Measurements from ENCODE around the gene GRID2. TPM values are rescaled to one million over a fixed set of nuclear protein-coding genes. Genes with fewer than 3 reads are reported as not detected.

The GRID2 gene
- total and polyA plus RNA-seq, 10 of the 15 experiments (the other 5 are each of a cell fraction or from before 2014, with no cell fraction given) = not detected

- no peak overlapping the region for H3K4me2 ChIP-seq (ENCODE audit: control insufficient read depth, insufficient read depth)
- SMC1A ChIA-PET (ENCODE audit: uncharacterized antibody, unreplicated experiment) = no interaction called here
- CTCF ChIA-PET = no interaction called here
- in situ Hi-C loops (cut with MboI) (no loop called here), intact Hi-C loops (cut with micrococcal nuclease; ENCODE audit: unreplicated experiment) (no loop called here)
- FAIRE-seq (no peak), DNase-seq (ENCODE audit: low read depth, low spot score) (no peak), ATAC-seq (no peak)
- no peak overlapping the region for H3K4me3 ChIP-seq
- BruUV-seq (replicated peaks) = no TSS peak
- POLR2A ChIA-PET = no interaction called here
- RAD21 ChIA-PET (ENCODE audit: unreplicated experiment) = no interaction called here
- H3K27ac ChIP-seq (ENCODE audit: control insufficient read depth, insufficient read depth) = no peak overlapping the region
- H2AFZ ChIP-seq (ENCODE audit: control insufficient read depth, low read depth, low read length) = no peak overlapping the region
- 80% methylated on average over 1 of the region's 1 CpG for WGBS (ENCODE audit: insufficient coverage, insufficient replicate concordance, low lambda C conversion rate, missing lambda C conversion rate)
- H3K36me3 ChIP-seq (ENCODE audit: control insufficient read depth in 2 of 2, insufficient read depth in 2 of 2, low read length in 1 of 2) = no peaks in the 10 kb centered on the region
- no peaks in the 10 kb centered on the region for H3K27me3 ChIP-seq (replicated peaks in 1 of 2; ENCODE audit: control insufficient read depth in 2 of 2, insufficient read depth in 2 of 2, low read length in 1 of 2)
- no peak overlapping the region for H3K9ac ChIP-seq (ENCODE audit: control insufficient read depth, insufficient read depth, low read length)
- H4K20me1 ChIP-seq (ENCODE audit: control insufficient read depth, insufficient read depth) = no peaks in the 10 kb centered on the region
- H3K79me2 ChIP-seq (ENCODE audit: control insufficient read depth, insufficient read depth, low read length) = no peaks in the 10 kb centered on the region
- H3K4me1 ChIP-seq (ENCODE audit: control insufficient read depth, insufficient read depth, low read length) = no peaks in the 10 kb centered on the region
- TF ChIP-seq, protein P1, sequence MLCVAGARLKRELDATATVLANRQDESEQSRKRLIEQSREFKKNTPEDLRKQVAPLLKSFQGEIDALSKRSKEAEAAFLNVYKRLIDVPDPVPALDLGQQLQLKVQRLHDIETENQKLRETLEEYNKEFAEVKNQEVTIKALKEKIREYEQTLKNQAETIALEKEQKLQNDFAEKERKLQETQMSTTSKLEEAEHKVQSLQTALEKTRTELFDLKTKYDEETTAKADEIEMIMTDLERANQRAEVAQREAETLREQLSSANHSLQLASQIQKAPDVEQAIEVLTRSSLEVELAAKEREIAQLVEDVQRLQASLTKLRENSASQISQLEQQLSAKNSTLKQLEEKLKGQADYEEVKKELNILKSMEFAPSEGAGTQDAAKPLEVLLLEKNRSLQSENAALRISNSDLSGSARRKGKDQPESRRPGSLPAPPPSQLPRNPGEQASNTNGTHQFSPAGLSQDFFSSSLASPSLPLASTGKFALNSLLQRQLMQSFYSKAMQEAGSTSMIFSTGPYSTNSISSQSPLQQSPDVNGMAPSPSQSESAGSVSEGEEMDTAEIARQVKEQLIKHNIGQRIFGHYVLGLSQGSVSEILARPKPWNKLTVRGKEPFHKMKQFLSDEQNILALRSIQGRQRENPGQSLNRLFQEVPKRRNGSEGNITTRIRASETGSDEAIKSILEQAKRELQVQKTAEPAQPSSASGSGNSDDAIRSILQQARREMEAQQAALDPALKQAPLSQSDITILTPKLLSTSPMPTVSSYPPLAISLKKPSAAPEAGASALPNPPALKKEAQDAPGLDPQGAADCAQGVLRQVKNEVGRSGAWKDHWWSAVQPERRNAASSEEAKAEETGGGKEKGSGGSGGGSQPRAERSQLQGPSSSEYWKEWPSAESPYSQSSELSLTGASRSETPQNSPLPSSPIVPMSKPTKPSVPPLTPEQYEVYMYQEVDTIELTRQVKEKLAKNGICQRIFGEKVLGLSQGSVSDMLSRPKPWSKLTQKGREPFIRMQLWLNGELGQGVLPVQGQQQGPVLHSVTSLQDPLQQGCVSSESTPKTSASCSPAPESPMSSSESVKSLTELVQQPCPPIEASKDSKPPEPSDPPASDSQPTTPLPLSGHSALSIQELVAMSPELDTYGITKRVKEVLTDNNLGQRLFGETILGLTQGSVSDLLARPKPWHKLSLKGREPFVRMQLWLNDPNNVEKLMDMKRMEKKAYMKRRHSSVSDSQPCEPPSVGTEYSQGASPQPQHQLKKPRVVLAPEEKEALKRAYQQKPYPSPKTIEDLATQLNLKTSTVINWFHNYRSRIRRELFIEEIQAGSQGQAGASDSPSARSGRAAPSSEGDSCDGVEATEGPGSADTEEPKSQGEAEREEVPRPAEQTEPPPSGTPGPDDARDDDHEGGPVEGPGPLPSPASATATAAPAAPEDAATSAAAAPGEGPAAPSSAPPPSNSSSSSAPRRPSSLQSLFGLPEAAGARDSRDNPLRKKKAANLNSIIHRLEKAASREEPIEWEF (IDR thresholded peaks at IDR 0.05; ENCODE audit: insufficient replicate concordance, low read depth, low read length) = no peak
- TF ChIP-seq, protein P2, sequence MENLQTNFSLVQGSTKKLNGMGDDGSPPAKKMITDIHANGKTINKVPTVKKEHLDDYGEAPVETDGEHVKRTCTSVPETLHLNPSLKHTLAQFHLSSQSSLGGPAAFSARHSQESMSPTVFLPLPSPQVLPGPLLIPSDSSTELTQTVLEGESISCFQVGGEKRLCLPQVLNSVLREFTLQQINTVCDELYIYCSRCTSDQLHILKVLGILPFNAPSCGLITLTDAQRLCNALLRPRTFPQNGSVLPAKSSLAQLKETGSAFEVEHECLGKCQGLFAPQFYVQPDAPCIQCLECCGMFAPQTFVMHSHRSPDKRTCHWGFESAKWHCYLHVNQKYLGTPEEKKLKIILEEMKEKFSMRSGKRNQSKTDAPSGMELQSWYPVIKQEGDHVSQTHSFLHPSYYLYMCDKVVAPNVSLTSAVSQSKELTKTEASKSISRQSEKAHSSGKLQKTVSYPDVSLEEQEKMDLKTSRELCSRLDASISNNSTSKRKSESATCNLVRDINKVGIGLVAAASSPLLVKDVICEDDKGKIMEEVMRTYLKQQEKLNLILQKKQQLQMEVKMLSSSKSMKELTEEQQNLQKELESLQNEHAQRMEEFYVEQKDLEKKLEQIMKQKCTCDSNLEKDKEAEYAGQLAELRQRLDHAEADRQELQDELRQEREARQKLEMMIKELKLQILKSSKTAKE (IDR thresholded peaks at IDR 0.05; ENCODE audit: low read depth, poor library complexity, severe bottlenecking) = no peak
- TF ChIP-seq, protein P3, sequence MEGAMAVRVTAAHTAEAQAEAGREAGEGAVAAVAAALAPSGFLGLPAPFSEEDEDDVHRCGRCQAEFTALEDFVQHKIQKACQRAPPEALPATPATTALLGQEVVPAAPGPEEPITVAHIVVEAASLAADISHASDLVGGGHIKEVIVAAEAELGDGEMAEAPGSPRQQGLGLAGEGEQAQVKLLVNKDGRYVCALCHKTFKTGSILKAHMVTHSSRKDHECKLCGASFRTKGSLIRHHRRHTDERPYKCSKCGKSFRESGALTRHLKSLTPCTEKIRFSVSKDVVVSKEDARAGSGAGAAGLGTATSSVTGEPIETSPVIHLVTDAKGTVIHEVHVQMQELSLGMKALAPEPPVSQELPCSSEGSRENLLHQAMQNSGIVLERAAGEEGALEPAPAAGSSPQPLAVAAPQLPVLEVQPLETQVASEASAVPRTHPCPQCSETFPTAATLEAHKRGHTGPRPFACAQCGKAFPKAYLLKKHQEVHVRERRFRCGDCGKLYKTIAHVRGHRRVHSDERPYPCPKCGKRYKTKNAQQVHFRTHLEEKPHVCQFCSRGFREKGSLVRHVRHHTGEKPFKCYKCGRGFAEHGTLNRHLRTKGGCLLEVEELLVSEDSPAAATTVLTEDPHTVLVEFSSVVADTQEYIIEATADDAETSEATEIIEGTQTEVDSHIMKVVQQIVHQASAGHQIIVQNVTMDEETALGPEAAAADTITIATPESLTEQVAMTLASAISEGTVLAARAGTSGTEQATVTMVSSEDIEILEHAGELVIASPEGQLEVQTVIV (IDR thresholded peaks at IDR 0.05; ENCODE audit: borderline replicate concordance, partially characterized antibody) = no peak
- TF ChIP-seq ZBED1 (IDR thresholded peaks at IDR 0.05; ENCODE audit: borderline replicate concordance) = no peak
- TF ChIP-seq, protein P4, sequence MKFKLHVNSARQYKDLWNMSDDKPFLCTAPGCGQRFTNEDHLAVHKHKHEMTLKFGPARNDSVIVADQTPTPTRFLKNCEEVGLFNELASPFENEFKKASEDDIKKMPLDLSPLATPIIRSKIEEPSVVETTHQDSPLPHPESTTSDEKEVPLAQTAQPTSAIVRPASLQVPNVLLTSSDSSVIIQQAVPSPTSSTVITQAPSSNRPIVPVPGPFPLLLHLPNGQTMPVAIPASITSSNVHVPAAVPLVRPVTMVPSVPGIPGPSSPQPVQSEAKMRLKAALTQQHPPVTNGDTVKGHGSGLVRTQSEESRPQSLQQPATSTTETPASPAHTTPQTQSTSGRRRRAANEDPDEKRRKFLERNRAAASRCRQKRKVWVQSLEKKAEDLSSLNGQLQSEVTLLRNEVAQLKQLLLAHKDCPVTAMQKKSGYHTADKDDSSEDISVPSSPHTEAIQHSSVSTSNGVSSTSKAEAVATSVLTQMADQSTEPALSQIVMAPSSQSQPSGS (IDR thresholded peaks at IDR 0.05; ENCODE audit: low read length) = no peak
- no peak for TF ChIP-seq CHD4 (IDR thresholded peaks at IDR 0.05)
- TF ChIP-seq ZNF274 (IDR thresholded peaks at IDR 0.05; ENCODE audit: insufficient read depth, insufficient read length) = no peak
- no peak for TF ChIP-seq ASH2L (IDR thresholded peaks at IDR 0.05; ENCODE audit: borderline replicate concordance, low read depth)
- no peaks in the 10 kb centered on the region for H3K9me3 ChIP-seq (replicated peaks; ENCODE audit: control insufficient read depth, insufficient read depth, low read length)
These were observed 510.9 kb downstream of the GRID2 start for GRCh38 chr4:92814677-92815076.

Measured in GM12878 (cell line).